Measurements from ENCODE around the gene TOMM20.

TOMM20 gene

DNA sequence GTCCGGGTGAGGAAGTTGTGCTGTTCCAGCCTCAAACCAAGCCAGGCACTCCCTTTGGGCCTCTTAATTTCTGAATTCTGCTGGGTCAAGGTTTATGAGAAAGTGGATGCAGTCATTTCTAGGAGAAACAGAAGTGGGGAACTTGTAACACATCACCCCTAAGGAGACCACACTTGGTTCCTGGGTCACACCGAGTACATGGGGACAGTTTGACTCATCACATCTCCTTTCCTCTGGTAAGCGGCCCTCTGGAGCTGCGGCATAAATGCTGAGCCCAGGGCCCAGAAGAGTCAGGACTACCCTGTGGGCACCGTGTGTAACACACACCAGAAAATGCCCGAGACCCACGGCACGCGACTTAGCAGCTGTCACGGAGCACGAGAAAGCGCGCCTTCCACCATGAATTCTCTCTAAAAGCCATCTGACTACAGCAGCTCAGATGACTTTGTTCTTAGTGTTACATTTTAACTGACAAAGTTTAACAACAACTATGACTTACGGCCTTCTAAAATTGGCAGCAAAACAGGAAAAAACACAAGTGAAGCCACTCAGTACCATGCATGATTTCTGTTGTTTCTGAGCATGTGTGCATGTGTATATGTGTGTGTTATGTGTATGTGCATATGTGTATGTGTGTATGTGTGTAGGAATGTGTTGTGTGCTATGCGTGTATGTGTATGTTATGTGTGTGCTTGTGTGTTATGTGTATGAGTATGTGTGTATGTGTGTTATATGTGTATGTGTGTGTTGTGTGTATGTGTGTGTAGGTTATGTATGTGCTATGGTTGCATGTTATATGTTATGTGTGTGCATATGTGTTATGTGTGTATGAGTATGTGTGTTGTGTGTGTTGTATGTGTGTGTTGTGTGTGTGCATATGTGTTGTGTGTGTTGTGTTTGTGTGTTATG lies 50.8 kb downstream of the TOMM20 start:
- TF ChIP-seq GATA3 (IDR thresholded peaks at IDR 0.05; ENCODE audit: low read depth, low read length) (no peak), GATA2 (IDR thresholded peaks at IDR 0.05; ENCODE audit: low read depth, low read length) (no peak)

DNA sequence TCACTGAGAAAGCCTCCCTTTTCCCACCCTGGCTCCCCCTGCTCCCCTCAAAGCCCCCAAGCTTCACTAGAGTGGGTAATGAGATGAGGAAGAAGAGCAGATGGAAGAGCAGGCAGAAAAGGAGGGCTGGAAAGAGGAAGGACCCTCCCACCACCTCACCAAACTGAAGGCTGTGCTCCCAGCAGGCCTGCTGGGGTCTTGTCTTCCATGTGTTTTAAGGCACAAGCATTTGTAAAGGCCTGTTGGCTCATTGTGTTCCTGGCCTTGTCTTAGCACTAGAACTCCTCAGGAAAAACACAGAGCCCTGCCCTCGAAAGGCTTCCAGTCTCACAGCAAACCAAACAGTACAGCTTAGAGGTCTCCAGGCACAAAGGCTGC lies 51.5 kb downstream of the TOMM20 start:
- no peak for TF ChIP-seq GATA3 (IDR thresholded peaks at IDR 0.05; ENCODE audit: low read depth, low read length)
- TF ChIP-seq GATA2 (IDR thresholded peaks at IDR 0.05; ENCODE audit: low read depth, low read length): no peak

DNA sequence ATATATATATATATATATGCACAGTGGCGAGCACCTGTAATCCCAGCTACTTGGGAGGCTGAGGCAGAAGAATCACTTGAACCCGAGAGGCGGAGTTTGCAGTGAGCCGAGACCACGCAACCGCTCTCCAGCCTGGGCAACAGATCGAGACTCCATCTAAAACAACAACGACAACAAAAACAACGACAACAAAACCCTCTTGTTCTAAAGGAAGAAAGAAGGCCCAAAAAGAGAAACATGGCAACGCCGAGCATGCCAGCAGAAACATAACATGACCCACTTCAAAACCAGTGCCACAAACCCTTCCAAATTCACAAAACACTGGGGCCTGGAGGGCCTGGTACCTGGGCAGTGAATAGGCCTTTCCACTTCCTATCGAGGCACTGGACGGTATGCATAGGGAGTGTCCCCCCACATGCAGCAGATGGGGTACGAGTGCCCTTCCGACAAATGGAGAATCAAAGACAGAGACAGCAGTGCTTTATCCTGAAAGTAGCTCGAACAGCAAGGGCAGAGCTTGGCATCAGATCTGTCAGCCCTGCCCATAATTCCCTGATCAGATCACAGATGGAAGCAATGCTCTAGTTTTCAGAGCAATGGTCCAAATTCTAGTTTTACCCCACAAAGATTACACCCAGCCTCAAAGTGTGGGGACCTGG lies 52.0 kb downstream of the TOMM20 start:
- TF ChIP-seq GATA3 (IDR thresholded peaks at IDR 0.05; ENCODE audit: low read depth, low read length) (no peak), GATA2 (IDR thresholded peaks at IDR 0.05; ENCODE audit: low read depth, low read length) (no peak)

DNA sequence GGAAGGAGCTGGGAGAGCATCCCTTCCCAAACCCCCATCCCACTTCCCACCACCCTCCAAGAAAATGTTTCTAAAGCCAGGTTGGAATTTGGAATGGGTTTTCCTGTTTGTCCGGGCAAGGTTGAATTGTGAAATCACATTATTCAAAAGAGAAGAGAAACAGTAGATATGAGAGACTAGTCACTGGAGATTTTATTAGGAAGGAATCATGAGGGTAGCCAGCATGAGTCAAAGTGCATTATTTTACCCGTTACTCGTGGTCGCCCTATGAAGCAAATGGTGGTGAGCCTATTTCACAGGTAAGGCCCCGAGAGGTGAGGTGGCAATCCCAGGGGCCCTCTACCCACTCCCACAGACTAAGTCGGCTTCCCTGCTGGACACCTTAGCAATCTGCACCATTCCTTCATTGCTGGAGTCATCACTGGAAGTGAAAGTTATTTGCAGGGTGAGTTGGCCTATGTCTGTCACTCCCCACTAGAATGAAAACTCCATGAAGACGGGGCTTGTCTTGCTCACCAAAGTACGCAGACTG lies 52.8 kb downstream of the TOMM20 start:
- TF ChIP-seq GATA3 (IDR thresholded peaks at IDR 0.05; ENCODE audit: low read depth, low read length): no peak
- no peak for TF ChIP-seq GATA2 (IDR thresholded peaks at IDR 0.05; ENCODE audit: low read depth, low read length)

DNA sequence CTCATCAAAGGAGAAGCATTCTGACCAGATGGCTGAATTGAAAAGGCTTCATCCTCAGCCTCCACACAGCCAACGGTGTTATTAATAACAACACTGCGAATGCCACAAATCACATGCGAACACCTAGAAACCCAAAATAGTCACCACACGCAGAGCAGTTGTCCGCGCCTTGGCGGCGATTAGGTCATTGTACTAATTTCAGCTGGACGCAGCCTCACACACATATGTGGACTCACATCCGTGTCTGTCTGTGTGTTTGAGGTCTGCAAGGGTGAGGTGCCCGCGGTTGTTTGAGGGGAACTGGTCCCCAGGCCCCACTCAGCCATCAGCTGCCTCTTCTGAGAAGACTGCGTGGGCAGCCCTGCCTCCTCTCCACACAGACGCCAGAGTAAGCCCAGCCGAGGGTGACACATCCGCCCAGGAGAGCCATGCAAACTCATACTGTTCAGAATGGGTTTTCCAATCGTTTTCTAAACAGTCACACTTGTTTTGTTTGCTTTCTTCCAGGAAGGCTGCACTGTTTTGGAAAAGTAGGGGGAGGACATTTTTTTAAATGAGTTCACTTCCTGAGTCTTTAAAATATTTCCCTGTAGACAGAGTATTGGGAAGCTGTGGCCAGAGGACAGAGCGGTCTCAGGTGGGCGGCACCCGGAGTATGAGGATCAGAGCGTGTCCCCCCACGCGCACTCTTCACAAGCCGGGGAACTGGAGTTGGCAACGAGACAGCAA lies 53.4 kb downstream of the TOMM20 start:
- no peak for TF ChIP-seq GATA3 (IDR thresholded peaks at IDR 0.05; ENCODE audit: low read depth, low read length)

DNA sequence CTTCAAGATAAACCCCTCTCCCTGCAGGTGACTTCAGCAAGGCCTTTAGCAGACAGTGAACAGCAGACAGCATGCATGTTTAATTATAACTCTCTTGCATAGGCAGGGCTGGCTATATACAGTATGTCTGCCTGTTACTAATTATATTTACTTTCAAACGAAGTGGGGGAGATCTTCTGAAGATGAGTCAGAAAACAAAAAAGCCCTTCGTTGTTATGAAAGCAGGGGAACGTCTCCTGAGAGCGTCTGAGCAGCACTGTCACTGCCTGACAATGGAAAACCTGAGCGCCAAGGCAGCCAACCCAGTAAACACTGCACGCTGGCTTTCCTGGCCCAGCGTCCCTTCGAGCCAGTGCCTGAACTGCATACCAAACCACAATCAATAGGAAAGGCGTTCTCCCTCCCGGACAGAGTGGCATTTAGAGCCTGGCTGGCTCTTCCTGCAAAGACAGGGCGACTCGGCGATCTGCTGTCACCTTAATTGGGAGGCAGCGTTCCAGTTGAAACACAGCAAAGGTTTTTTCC lies 54.1 kb downstream of the TOMM20 start:
- TF ChIP-seq GATA3 (IDR thresholded peaks at IDR 0.05; ENCODE audit: low read depth, low read length) (no peak), GATA2 (IDR thresholded peaks at IDR 0.05; ENCODE audit: low read depth, low read length) (no peak)

DNA sequence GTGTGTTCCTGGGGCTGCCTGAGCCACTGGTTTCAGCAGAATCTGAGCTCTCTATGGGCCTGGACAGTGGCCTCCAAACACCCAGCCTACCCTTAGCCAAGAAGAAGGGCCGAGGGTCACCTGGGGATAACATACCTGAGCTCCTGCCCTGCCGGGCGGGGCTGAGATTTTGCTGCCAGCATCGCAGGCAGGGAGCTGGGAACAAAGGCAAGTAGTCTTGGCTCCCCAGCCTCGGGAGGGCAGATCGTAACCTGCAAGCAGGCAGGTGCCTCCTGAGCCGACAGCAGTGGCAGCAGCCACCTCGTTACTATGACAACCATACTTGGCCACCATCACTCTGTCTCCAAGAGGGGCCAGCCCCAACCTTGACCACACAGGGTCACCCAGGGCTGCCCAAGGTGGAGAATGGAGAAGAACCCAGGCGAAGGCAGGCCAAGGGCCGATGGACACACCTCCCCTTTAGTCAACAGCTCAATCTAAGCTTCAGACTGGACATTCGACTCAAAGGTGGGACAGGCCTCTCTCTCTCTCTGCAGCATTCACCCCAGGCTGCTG lies 54.6 kb downstream of the TOMM20 start:
- TF ChIP-seq GATA2 (IDR thresholded peaks at IDR 0.05; ENCODE audit: low read depth, low read length) (no peak), GATA3 (IDR thresholded peaks at IDR 0.05; ENCODE audit: low read depth, low read length) (no peak)

DNA sequence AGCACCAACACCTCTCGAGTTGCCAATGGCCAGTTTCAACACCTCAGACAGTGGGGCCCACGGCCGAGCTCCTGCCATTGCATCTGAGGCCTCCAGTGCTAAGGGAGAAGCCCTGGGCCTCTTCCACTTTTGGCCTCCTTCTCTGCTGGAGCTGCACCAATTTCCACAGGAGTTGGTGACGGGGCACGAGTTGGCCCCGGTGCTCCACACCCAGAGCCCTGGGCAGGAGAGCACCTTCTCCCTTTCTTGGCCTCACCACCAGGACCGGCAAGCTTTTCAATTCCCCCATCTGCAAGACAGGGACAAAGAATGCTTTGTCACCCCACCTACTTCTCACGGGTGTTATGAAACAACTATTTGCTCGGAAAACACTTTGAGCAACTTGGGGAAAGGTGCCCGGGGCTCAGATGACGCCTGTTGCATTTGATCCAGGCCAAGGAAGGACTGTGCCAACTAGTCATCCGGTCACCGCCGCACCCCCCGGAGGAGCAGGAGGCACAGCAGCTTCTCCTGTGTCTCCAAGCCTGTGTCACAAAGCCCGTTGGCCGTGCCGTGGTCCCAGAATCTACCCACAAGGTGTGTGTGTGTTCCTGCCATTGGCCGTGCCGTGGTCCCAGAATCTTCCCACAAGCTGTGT lies 55.2 kb downstream of the TOMM20 start:
- TF ChIP-seq GATA2 (IDR thresholded peaks at IDR 0.05; ENCODE audit: low read depth, low read length) (no peak), GATA3 (IDR thresholded peaks at IDR 0.05; ENCODE audit: low read depth, low read length) (no peak)

DNA sequence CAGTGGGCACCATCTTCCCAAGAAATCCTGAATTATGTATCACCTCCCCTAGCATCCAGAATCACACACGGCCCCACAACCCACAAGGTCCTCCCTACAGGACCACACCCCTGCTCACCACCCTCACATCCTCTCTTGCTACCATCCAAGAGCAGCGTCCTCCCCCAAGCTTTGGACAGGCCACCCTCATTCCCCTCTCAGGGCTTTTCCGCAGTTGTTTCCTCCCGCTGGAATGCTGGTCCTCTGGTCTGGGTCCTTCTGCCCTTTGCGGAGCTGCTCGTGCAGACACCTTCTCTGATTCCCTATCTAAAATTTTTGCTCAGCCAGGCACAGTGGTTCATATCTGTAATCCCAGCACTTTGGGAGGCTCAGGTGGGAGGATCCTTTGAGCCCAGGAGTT lies 56.5 kb downstream of the TOMM20 start:
- TF ChIP-seq GATA3 (IDR thresholded peaks at IDR 0.05; ENCODE audit: low read depth, low read length) (no peak), GATA2 (IDR thresholded peaks at IDR 0.05; ENCODE audit: low read depth, low read length) (no peak)

DNA sequence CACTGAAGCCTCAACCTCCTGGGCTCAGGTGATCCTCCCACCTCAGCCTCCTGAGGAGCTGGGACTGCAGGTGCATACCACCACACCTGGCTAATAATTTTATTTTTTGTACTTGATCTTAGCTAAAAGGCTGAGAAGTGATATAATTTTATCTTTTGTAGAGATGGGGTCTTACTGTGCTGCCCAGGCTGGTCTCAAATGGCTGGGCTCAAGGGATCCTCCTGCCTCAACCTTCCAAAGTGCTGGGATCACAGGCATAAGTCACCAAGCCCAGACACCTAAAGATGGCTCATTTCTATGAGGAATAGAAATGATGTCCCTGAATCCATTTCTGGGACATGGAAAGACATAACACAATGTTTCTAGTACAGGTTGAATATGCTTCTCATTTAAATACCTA lies 57.8 kb downstream of the TOMM20 start:
- no peak for TF ChIP-seq GATA2 (IDR thresholded peaks at IDR 0.05; ENCODE audit: low read depth, low read length)
- no peak for TF ChIP-seq GATA3 (IDR thresholded peaks at IDR 0.05; ENCODE audit: low read depth, low read length)

DNA sequence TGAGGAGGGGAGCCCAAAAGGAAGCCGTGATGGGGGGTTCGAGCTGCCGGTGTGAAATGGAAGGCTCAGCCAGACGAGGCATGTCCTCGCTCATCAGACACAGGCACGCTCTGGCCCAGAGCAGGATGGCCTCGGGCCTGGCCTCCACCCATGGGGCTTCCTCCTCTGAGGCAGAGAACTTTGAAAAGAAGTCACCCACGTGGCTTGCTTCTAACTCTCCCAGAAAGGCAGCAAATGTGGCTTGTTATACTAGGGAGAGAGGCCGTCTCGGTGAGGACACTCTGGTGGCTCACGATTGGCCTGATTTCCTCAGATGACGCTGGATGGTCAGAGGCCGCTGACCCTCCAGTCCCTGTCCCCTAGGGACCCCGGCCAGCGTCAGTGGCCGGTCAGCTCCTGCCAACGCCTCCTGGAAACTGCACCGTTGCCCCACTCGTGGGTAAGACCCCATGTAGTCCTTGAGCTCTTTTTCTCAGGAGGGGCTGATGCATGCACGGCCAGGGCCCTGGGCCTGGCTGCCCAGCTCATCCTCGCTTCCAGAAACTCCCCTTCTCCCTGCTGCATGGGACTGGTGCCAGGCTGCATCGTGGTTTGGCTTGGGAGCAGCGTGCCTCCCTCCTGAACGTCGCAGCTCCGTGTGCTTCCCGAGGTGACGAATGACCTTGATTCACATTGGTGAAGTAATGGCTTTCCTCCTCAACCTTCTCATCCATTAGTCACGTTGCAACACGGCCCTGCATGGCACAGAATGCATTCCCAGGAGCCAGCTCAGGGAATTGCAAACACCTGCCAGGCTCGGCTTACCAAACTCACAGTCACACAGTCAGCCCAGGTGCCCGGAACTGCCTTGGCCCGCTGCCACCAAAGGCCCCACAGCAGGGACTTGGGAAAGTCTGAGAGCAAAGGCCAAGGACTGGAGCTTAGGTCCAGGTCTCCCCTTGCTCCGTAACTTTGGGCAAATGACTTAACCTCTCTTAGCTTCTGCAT lies 58.8 kb downstream of the TOMM20 start:
- no peak for TF ChIP-seq GATA3 (IDR thresholded peaks at IDR 0.05; ENCODE audit: low read depth, low read length)
- no peak for TF ChIP-seq GATA2 (IDR thresholded peaks at IDR 0.05; ENCODE audit: low read depth, low read length)

DNA sequence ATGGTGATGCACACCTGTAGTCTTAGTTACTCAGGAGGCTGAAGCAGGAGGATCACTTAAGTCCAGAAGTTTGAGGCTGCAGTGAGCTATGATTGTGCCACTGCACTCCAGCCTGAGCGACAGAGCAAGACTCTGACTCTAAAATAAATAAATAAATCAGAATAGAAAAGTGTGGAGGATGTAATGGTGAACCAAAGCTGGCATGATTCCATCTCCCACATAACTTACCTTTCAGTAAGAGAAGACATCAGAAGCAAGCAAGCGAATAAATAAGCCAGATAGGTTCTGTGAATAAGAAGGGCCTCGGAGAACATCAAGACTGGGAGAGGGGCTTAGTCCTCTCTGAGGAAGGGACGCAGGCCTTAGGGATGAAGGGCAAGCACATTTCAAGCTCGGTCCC lies 59.5 kb downstream of the TOMM20 start:
- TF ChIP-seq GATA3 (IDR thresholded peaks at IDR 0.05; ENCODE audit: low read depth, low read length): no peak
- TF ChIP-seq GATA2 (IDR thresholded peaks at IDR 0.05; ENCODE audit: low read depth, low read length): no peak

All from SH-SY5Y (cell line).